ENCODE results near the gene ADAMTS18.
"Not testable (repeated sequence)": the region's sequence is repeated elsewhere in the genome, so short reads cannot be mapped to it uniquely, and the experiment has no call there.

Gene ADAMTS18

GRCh38 chr16:77434530-77435271 lies at the start of gene ADAMTS18:
TSS of gene ADAMTS18 (minus strand) at chr16:77435034. CDS start at chr16:77434695, 339 bp downstream.
- H3K4me3 Mint-ChIP-seq, result no peak within 1 kb of the TSS
- H3K27ac Mint-ChIP-seq, result no peak within 1 kb of the TSS
- no peaks in the 10 kb centered on the region for H3K9me3 Mint-ChIP-seq
- DNase-seq (ENCODE audit: low spot score in 2 of 2), result no peak
- no peaks in the 10 kb centered on the region for H3K4me1 Mint-ChIP-seq
- no peaks in the 10 kb centered on the region for H3K36me3 Mint-ChIP-seq
- ATAC-seq (ENCODE audit: low read depth), result no peak
- H3K27me3 Mint-ChIP-seq, result peaks cover 20% of the 10 kb centered on the region

GRCh38 chr16:77480681-77481315 lies 46.0 kb upstream of the ADAMTS18 start:
- no peak for ATAC-seq (ENCODE audit: low read depth)

GRCh38 chr16:77472262-77472661 lies 37.4 kb upstream of the ADAMTS18 start:
- H3K9me3 Mint-ChIP-seq, result no peaks in the 10 kb centered on the region
- no peak for DNase-seq (ENCODE audit: low spot score in 2 of 2)
- no peaks in the 10 kb centered on the region for H3K36me3 Mint-ChIP-seq
- H3K4me3 Mint-ChIP-seq, result no peak overlapping the region
- ATAC-seq (ENCODE audit: low read depth), result no peak
- no peaks in the 10 kb centered on the region for H3K27me3 Mint-ChIP-seq
- no peaks in the 10 kb centered on the region for H3K4me1 Mint-ChIP-seq
- H3K27ac Mint-ChIP-seq, result no peak overlapping the region

More at GRCh38 chr16:77480681-77481315, 46.0 kb upstream of the ADAMTS18 start:
- DNase-seq (ENCODE audit: low spot score in 2 of 2), result no peak
- Mint-ChIP-seq H3K4me1 (no peaks in the 10 kb centered on the region), H3K36me3 (no peaks in the 10 kb centered on the region), H3K9me3 (peaks cover 2% of the 10 kb centered on the region), H3K27me3 (peaks cover 8% of the 10 kb centered on the region), H3K4me3 (no peak overlapping the region), H3K27ac (no peak overlapping the region)

GRCh38 chr16:77470851-77471250 lies 36.0 kb upstream of the ADAMTS18 start:
- Mint-ChIP-seq H3K27ac (no peak overlapping the region), H3K4me3 (no peak overlapping the region), H3K4me1 (no peaks in the 10 kb centered on the region), H3K27me3 (no peaks in the 10 kb centered on the region), H3K9me3 (no peaks in the 10 kb centered on the region), H3K36me3 (no peaks in the 10 kb centered on the region)
- ATAC-seq (ENCODE audit: low read depth) (no peak), DNase-seq (ENCODE audit: low spot score in 2 of 2) (no peak)

- no peaks in the 10 kb centered on the region for H3K27me3 Mint-ChIP-seq
- H3K36me3 Mint-ChIP-seq, result no peaks in the 10 kb centered on the region
- no peaks in the 10 kb centered on the region for H3K4me1 Mint-ChIP-seq
- ATAC-seq (ENCODE audit: low read depth) (no peak), DNase-seq (ENCODE audit: low spot score in 2 of 2) (no peak)
- H3K27ac Mint-ChIP-seq, result no peak overlapping the region
- H3K4me3 Mint-ChIP-seq, result no peak overlapping the region
- no peaks in the 10 kb centered on the region for H3K9me3 Mint-ChIP-seq
Observed at GRCh38 chr16:77469634-77470033, 34.8 kb upstream of the ADAMTS18 start.

- Mint-ChIP-seq H3K9me3 (no peaks in the 10 kb centered on the region), H3K36me3 (no peaks in the 10 kb centered on the region), H3K4me3 (no peak overlapping the region), H3K27me3 (no peaks in the 10 kb centered on the region), H3K4me1 (no peaks in the 10 kb centered on the region), H3K27ac (no peak overlapping the region)
- DNase-seq (ENCODE audit: low spot score in 2 of 2) (no peak), ATAC-seq (ENCODE audit: low read depth) (no peak)
Observed at GRCh38 chr16:77468831-77469230, 34.0 kb upstream of the ADAMTS18 start.

GRCh38 chr16:77467821-77468335 lies 33.0 kb upstream of the ADAMTS18 start:
- no peak for ATAC-seq (ENCODE audit: low read depth)
- Mint-ChIP-seq H3K36me3 (no peaks in the 10 kb centered on the region), H3K9me3 (no peaks in the 10 kb centered on the region)

GRCh38 chr16:77463659-77464058 lies 28.8 kb upstream of the ADAMTS18 start:
- H3K27me3 Mint-ChIP-seq; H3K4me1 Mint-ChIP-seq; H3K36me3 Mint-ChIP-seq; H3K27ac Mint-ChIP-seq; DNase-seq (ENCODE audit: low spot score in 2 of 2); H3K4me3 Mint-ChIP-seq; ATAC-seq (ENCODE audit: low read depth); H3K9me3 Mint-ChIP-seq: not testable (repeated sequence)

More at GRCh38 chr16:77467821-77468335, 33.0 kb upstream of the ADAMTS18 start:
- no peak for DNase-seq (ENCODE audit: low spot score in 2 of 2)
- Mint-ChIP-seq H3K27ac (no peak overlapping the region), H3K27me3 (no peaks in the 10 kb centered on the region), H3K4me1 (no peaks in the 10 kb centered on the region), H3K4me3 (no peak overlapping the region)

GRCh38 chr16:77462894-77463293 lies 28.1 kb upstream of the ADAMTS18 start:
- no peaks in the 10 kb centered on the region for H3K36me3 Mint-ChIP-seq
- H3K27ac Mint-ChIP-seq, result no peak overlapping the region
- no peaks in the 10 kb centered on the region for H3K9me3 Mint-ChIP-seq
- H3K4me1 Mint-ChIP-seq, result no peaks in the 10 kb centered on the region
- DNase-seq (ENCODE audit: low spot score in 2 of 2) (no peak), ATAC-seq (ENCODE audit: low read depth) (no peak)
- no peak overlapping the region for H3K4me3 Mint-ChIP-seq
- H3K27me3 Mint-ChIP-seq, result no peaks in the 10 kb centered on the region

GRCh38 chr16:77459534-77460254 lies 24.9 kb upstream of the ADAMTS18 start:
- Mint-ChIP-seq H3K27ac (no peak overlapping the region), H3K27me3 (no peaks in the 10 kb centered on the region), H3K36me3 (no peaks in the 10 kb centered on the region), H3K4me3 (no peak overlapping the region), H3K4me1 (no peaks in the 10 kb centered on the region), H3K9me3 (no peaks in the 10 kb centered on the region)
- ATAC-seq (ENCODE audit: low read depth), result no peak
- no peak for DNase-seq (ENCODE audit: low spot score in 2 of 2)

GRCh38 chr16:77457046-77457445 lies 22.2 kb upstream of the ADAMTS18 start:
- no peak for DNase-seq (ENCODE audit: low spot score in 2 of 2)
- ATAC-seq (ENCODE audit: low read depth), result no peak
- H3K9me3 Mint-ChIP-seq, result no peaks in the 10 kb centered on the region
- H3K27ac Mint-ChIP-seq, result no peak overlapping the region
- no peaks in the 10 kb centered on the region for H3K27me3 Mint-ChIP-seq
- H3K4me3 Mint-ChIP-seq, result no peak overlapping the region
- no peaks in the 10 kb centered on the region for H3K4me1 Mint-ChIP-seq
- H3K36me3 Mint-ChIP-seq, result no peaks in the 10 kb centered on the region

- no peaks in the 10 kb centered on the region for H3K9me3 Mint-ChIP-seq
- no peak for DNase-seq (ENCODE audit: low spot score in 2 of 2)
- no peaks in the 10 kb centered on the region for H3K36me3 Mint-ChIP-seq
- no peak for ATAC-seq (ENCODE audit: low read depth)
- no peaks in the 10 kb centered on the region for H3K4me1 Mint-ChIP-seq
- H3K4me3 Mint-ChIP-seq, result no peak overlapping the region
- peaks cover 2% of the 10 kb centered on the region for H3K27me3 Mint-ChIP-seq
- no peak overlapping the region for H3K27ac Mint-ChIP-seq
Observed at GRCh38 chr16:77452243-77452642, 17.4 kb upstream of the ADAMTS18 start.

- DNase-seq (ENCODE audit: low spot score in 2 of 2), result no peak
- Mint-ChIP-seq H3K4me1 (no peaks in the 10 kb centered on the region), H3K27me3 (peaks cover 2% of the 10 kb centered on the region), H3K27ac (no peak overlapping the region), H3K9me3 (no peaks in the 10 kb centered on the region), H3K4me3 (no peak overlapping the region), H3K36me3 (no peaks in the 10 kb centered on the region)
- no peak for ATAC-seq (ENCODE audit: low read depth)
Observed at GRCh38 chr16:77450790-77451487, 16.1 kb upstream of the ADAMTS18 start.

- peaks cover 4% of the 10 kb centered on the region for H3K27me3 Mint-ChIP-seq
- no peaks in the 10 kb centered on the region for H3K9me3 Mint-ChIP-seq
- no peak overlapping the region for H3K27ac Mint-ChIP-seq
- no peak for DNase-seq (ENCODE audit: low spot score in 2 of 2)
- H3K4me1 Mint-ChIP-seq, result no peaks in the 10 kb centered on the region
- no peak overlapping the region for H3K4me3 Mint-ChIP-seq
- ATAC-seq (ENCODE audit: low read depth), result no peak
- no peaks in the 10 kb centered on the region for H3K36me3 Mint-ChIP-seq
Observed at GRCh38 chr16:77449208-77449607, 14.4 kb upstream of the ADAMTS18 start.

Data from memory B cell (primary cell).